LNCAP (cell line): ENCODE results near the gene AHRR.
A peak's percentile ranks its signal among the peaks of the same experiment; 100 is the strongest.

Experiments used
- CTCF ChIP-seq: fragments of 450-650 bp; IDR thresholded peaks from 2 replicates; pipeline ENCODE4 v1.5.1; 2017; ENCODE audit warnings: mild to moderate bottlenecking

AHRR gene

GRCh38 chr5:345404-346195 lies 24.1 kb downstream of the AHRR start:
- no peak for TF ChIP-seq CTCF

GRCh38 chr5:346229-346935 lies 24.9 kb downstream of the AHRR start:
- TF ChIP-seq CTCF, result no peak

GRCh38 chr5:347712-348284 lies 26.3 kb downstream of the AHRR start:
- no peak for TF ChIP-seq CTCF

GRCh38 chr5:348726-349125 lies 27.2 kb downstream of the AHRR start:
- TF ChIP-seq CTCF, result no peak

GRCh38 chr5:350355-350754 lies 28.8 kb downstream of the AHRR start:
- 0 out of 2 replicates have a peak, but pooled peaks have one; percentile 7 for TF ChIP-seq CTCF

- no peak for TF ChIP-seq CTCF
These were observed 29.8 kb downstream of the AHRR start for GRCh38 chr5:351084-351920.

- no peak for TF ChIP-seq CTCF
These were observed 30.4 kb downstream of the AHRR start for GRCh38 chr5:351921-352245.
